SK-N-SH (cell line): ENCODE results near the gene CNEP1R1.

ENCODE experiments used
- CTCF ChIP-seq: fragments of 200-600 bp; sonication (generic); IDR thresholded peaks from 2 replicates; pipeline ENCODE4 v1.6.1; 2017; ENCODE audit warnings: antibody characterized with exemption, mild to moderate bottlenecking, moderate library complexity
- RAD21 ChIP-seq: IDR thresholded peaks from 2 replicates; pipeline ENCODE4 v1.6.1; 2012; ENCODE audit warnings: mild to moderate bottlenecking, low read length
- TEAD4 ChIP-seq: IDR thresholded peaks from 2 replicates; pipeline ENCODE4 v1.4.0; 2012; ENCODE audit warnings: mild to moderate bottlenecking, borderline replicate concordance; ENCODE audit not compliant: insufficient read depth
- YY1 ChIP-seq: IDR thresholded peaks from 2 replicates; pipeline ENCODE4 v1.4.0; 2012; ENCODE audit warnings: low read depth, mild to moderate bottlenecking

- TF ChIP-seq CTCF (no peak), TEAD4 (no peak), RAD21 (no peak), YY1 (no peak)
These were observed 26.0 kb upstream of the CNEP1R1 start for GRCh38 chr16:49998991-49999390.
